SJSA1 (cell line): ENCODE measurements around the gene PPP1R14C. TPM values are rescaled to one million over a fixed set of nuclear protein-coding genes. Genes with fewer than 3 reads are reported as not detected.

Experiments used
- DNase-seq, 2 experiments: peaks; one replicate each; pipeline ENCODE4 v3.0.0-alpha.2; 2015 to 2020; ENCODE audit warnings: low spot score in 2 of 2, low read depth in 1 of 2
- H3K27ac ChIP-seq: fragments of 250-450 bp; sonication (Bioruptor Pico); 2 replicates; pipeline ENCODE4 v1.5.1; 2020; ENCODE audit warnings: mild to moderate bottlenecking, moderate library complexity
- H3K27me3 ChIP-seq: fragments of 250-450 bp; sonication (Bioruptor Pico); replicated peaks from 2 replicates; pipeline ENCODE4 v1.5.1; 2020; ENCODE audit warnings: mild to moderate bottlenecking, moderate library complexity
- H3K36me3 ChIP-seq: fragments of 250-450 bp; sonication (Bioruptor Pico); 2 replicates; pipeline ENCODE4 v1.5.1; 2020; ENCODE audit warnings: mild to moderate bottlenecking
- H3K4me1 ChIP-seq: fragments of 250-450 bp; sonication (Bioruptor Pico); replicated peaks from 2 replicates; pipeline ENCODE4 v1.6.1; 2021; ENCODE audit warnings: mild to moderate bottlenecking
- H3K4me3 ChIP-seq: fragments of 250-450 bp; sonication (Bioruptor Pico); 2 replicates; pipeline ENCODE4 v1.5.1; 2020; ENCODE audit warnings: mild to moderate bottlenecking
- H3K9me3 ChIP-seq: fragments of 250-450 bp; sonication (Bioruptor Pico); replicated peaks from 2 replicates; pipeline ENCODE4 v1.5.1; 2020; ENCODE audit warnings: mild to moderate bottlenecking
- total RNA-seq: library from RNA; depleted of rRNA; stranded (reverse); fragments of >200 nt; shearing (Covaris generic); gene quantifications from 2 replicates; pipeline ENCODE4 v1.2.3, GENCODE V29; 2014

PPP1R14C gene
- total RNA-seq, 1 experiment from 2014 or later = not detected

DNA sequence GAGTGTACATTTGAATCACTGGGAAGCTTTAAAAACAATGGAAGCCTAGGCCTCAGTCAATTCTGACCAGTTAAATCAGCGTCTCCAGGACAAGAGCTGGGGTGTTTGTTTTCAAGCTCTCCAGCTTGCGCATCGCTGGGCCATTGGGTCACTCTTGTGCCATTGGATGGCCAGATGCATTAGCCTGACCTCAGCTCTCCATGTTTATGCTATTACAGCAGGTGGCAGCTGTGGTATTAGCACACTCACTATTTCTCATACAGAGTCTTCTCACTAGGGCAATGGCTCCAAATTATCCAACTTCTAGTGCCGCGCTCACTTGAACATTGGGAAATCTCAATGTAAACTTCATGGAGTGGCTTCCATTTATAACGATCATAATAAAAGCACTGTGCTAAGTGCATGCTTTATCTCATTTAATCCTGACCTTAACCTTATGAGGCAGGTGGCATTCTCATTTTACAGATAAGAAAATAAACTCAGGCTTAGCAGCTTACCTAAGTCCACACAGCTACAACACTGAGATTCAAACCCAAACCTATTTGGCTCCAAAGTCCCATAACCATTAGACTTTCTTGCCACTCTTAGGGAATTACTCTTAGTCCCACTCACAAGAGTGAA lies 108.8 kb downstream of the PPP1R14C start:
- H3K27ac ChIP-seq = no peak overlapping the region
- DNase-seq = no peak

DNA sequence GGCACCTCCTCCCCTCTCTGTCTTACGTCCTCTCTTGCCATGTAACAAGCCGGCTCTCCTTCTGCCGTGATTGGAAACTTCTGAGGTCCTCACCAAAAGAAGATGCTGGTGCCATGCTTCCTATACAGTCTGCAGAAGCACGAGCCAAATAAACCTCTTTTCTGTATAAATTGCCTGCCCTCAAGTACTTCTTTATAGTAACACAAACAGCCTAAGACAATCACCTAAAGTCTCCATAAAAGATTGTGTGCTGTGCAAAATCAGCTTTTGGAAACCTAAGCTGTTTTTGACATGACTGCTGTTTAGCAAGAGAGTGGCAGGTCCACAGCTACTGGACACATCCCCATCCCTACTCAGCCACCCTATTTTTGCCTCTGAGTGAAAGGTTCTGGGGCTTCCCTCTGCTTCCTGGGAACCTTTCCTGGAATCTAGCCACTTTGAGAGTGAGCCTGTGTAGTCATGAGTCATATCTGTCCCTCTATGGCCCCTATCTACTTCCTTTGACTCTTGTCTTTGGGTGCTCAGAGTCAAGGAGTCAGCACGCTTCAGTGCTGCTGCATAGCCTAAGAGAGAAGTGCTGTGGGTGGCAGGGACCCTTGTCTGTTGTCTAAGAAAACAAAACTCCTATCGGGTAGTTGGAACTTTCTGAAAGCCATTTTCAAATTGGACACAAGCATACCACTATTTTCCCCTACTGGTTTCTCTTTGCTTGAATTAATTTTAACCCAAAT lies 110.0 kb downstream of the PPP1R14C start:
- Histone ChIP-seq H3K4me1 (peaks cover 13% of the 10 kb centered on the region), H3K27me3 (no peaks in the 10 kb centered on the region), H3K9me3 (no peaks in the 10 kb centered on the region; the same call in 1 of the 2 replicates), H3K36me3 (no peaks in the 10 kb centered on the region), H3K4me3 (no peak overlapping the region), H3K27ac (peak overlapping the region; percentile 37; the same call in 1 of the 2 replicates)
- DNase-seq = peak in 1 of 2 experiments; percentile 33

More for the DNA sequence above, 108.8 kb downstream of the PPP1R14C start:
- Histone ChIP-seq H3K4me3 (no peak overlapping the region), H3K36me3 (no peaks in the 10 kb centered on the region), H3K27me3 (no peaks in the 10 kb centered on the region), H3K9me3 (no peaks in the 10 kb centered on the region; the same call in 1 of the 2 replicates), H3K4me1 (peaks cover 13% of the 10 kb centered on the region)

DNA sequence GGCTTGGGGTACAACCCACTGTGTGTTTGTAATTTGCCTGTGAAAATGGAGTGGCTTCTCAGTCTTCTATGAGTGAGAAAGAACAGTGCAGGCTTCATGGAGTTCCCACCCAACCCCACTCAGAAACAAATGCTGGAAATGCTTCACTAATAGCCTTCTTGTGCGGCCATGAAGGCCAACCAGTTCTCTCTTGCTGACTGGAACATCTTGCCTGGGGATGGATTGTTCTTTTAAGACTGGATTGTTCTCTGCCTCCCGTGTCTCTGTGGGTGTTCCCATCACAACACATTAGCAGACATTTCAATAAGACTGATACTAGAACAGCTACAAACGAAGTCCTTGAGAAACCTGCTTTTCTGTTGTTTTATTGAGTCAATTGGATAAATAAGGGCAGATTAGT lies 110.6 kb downstream of the PPP1R14C start:
- Histone ChIP-seq H3K27ac (peak overlapping the region; percentile 37; the same call in 1 of the 2 replicates), H3K4me3 (no peak overlapping the region), H3K4me1 (peaks cover 13% of the 10 kb centered on the region), H3K36me3 (no peaks in the 10 kb centered on the region), H3K9me3 (no peaks in the 10 kb centered on the region; the same call in 1 of the 2 replicates), H3K27me3 (no peaks in the 10 kb centered on the region)
- DNase-seq = peak in 1 of 2 experiments; percentile 41

DNA sequence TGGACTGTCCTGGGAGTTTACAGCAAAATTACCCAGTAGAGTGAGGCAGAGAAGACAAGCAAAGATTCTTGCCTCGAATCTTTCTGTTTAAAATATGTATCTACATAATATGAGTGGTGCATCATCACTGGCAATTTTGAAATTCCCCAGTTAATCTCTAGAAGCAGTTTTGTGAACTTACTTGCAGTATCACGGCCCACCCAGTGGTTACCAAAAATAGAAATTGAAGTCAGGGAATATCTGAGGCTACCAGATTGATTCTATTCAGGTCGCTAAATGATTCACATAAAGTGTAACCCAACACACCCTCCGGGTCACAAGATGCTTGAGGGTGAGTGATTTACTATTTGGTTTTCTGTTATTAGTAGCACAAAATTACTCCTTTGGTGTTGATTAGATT lies 111.9 kb downstream of the PPP1R14C start:
- peaks cover 8% of the 10 kb centered on the region for H3K4me1 ChIP-seq
- no peak for DNase-seq
- no peak overlapping the region for H3K27ac ChIP-seq

DNA sequence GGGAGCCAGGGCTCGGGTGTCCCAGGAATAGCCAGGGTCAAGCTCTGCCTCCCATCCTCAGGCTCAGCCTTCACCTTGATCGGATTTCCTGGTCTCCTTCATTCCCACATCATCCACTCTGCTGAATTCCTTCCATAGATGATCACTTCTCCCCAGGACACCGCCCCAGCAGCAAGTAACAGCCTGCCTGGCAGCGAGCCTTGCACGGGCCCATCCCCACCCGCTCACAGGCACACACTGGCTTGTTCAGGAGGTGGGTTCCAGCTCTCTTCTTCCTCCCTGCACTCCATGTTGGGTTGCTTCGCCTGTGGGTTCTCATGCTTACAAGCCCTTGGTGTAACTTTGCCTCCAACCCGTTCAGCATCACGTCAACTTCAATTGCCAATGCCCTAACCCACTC lies 113.0 kb downstream of the PPP1R14C start:
- no peaks in the 10 kb centered on the region; the same call in 1 of the 2 replicates for H3K9me3 ChIP-seq
- no peak for DNase-seq
- H3K27me3 ChIP-seq = no peaks in the 10 kb centered on the region
- H3K4me3 ChIP-seq = no peak overlapping the region
- H3K27ac ChIP-seq = no peak overlapping the region
- no peaks in the 10 kb centered on the region for H3K36me3 ChIP-seq
- H3K4me1 ChIP-seq = peaks cover 8% of the 10 kb centered on the region

More for the DNA sequence above, 111.9 kb downstream of the PPP1R14C start:
- Histone ChIP-seq H3K27me3 (no peaks in the 10 kb centered on the region), H3K36me3 (no peaks in the 10 kb centered on the region), H3K9me3 (no peaks in the 10 kb centered on the region; the same call in 1 of the 2 replicates), H3K4me3 (no peak overlapping the region)

DNA sequence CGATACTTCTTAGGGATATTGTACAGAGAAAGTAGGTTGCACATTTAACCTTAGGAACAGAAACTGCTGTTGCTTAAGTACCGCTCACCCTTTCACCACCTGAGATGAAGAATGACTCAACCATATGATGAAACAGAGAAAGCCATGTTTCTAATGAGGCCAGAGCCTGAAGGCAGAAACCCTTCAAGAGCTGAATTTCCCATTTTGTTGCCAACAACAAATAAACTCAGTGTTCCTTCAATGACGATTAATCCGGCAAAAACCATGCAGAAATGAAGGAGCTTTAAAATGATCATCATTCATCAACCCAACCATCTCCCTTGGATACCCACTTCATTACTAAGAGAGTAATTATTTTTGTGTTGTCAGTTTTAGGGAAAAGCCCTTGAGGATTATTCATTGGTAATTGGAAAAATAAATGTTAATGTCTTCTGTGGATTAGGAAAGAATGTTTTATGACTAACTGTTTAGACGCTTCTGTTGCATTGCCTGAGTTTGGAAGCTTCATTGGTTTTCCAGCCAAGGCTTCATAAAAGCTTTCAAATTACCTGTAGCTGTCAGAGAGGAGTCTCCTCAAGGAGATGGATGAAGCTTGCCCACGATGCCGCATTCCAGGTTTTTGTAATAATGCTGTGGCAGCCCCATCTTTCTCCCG lies 113.9 kb downstream of the PPP1R14C start:
- no peak overlapping the region for H3K4me3 ChIP-seq
- H3K27ac ChIP-seq = no peak overlapping the region
- H3K4me1 ChIP-seq = peaks cover 8% of the 10 kb centered on the region
- no peaks in the 10 kb centered on the region for H3K36me3 ChIP-seq
- no peaks in the 10 kb centered on the region for H3K27me3 ChIP-seq
- no peak for DNase-seq
- H3K9me3 ChIP-seq = no peaks in the 10 kb centered on the region; the same call in 1 of the 2 replicates

DNA sequence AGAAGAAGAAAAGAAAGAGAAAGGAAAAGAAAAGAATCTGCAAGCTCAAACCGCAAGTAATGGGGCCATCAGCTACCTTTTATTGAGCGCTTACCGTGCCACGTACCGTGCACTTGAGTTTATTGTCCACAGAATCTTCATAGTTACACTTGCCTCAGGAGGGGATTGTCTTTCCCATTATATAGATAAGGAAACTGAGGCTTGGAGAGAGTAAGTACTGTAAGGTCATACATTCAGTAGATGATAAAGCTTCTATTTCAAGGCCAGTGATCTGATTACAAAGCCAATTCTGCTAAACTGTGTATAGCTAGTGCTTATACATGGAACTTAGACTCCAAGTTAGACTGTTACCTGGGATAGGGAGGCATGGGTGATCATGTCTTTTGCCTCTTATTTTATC lies 115.5 kb downstream of the PPP1R14C start:
- Histone ChIP-seq H3K27ac (no peak overlapping the region), H3K36me3 (no peaks in the 10 kb centered on the region), H3K27me3 (no peaks in the 10 kb centered on the region), H3K4me3 (no peak overlapping the region), H3K9me3 (no peaks in the 10 kb centered on the region; the same call in 1 of the 2 replicates), H3K4me1 (no peaks in the 10 kb centered on the region; the same call in 1 of the 2 replicates)
- DNase-seq = no peak

DNA sequence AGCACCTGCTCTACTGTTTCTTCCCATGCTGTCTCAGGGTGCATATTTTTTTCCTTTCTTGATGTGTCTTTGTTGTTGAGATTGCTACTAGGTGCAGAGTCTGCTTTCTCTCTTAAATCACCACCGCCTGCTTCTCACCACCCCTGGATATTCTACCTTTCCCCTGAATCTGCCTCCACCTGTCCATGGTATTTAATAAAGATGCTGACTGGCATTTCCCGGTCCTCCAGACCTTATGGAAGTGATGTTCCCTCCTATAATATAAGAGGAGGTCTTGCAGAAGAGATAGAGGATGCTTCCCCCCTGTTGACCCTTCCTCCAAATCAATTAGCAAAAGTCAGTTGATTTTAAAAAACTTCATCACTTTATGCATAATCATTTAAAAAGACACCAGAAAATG lies 118.1 kb downstream of the PPP1R14C start:
- DNase-seq = no peak
- H3K9me3 ChIP-seq = no peaks in the 10 kb centered on the region; the same call in 1 of the 2 replicates
- H3K27ac ChIP-seq = no peak overlapping the region
- no peak overlapping the region for H3K4me3 ChIP-seq
- H3K27me3 ChIP-seq = no peaks in the 10 kb centered on the region
- H3K36me3 ChIP-seq = no peaks in the 10 kb centered on the region
- no peaks in the 10 kb centered on the region for H3K4me1 ChIP-seq

DNA sequence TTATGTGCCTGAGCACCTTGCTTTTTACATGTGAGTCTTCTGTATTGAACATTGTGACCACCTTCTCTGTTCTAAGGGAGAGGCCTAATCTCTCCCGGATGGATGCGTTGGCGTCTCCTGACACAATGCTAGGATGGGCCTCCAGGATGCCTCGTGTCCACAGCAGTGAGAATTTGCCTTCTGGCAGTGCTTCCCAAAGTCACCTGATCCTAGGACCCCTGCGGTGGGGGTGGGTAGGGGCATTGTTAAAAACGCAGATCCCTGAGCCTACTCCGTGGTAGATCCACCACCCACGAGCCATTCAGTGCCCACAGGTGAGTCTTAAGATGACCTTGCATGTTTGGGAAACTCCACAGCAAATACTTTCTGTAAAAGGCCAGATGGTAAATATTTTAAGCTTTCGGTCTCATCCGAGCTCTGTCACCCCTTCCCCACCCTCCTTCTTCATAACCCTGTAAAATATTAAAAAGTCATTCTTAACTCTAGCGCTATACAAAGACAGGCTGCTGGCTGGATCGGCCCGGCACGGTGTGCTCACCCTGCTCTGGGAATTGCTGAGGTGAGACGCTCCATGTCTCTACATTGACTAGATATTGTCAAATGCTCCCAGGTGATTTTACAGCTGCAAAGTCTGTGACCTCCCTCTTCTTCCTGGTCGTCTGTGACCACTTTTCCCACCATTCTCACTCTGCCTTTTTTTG lies 119.3 kb downstream of the PPP1R14C start:
- Histone ChIP-seq H3K9me3 (no peaks in the 10 kb centered on the region), H3K27me3 (no peaks in the 10 kb centered on the region; the same call in 1 of the 2 replicates), H3K27ac (no peak overlapping the region), H3K4me1 (no peaks in the 10 kb centered on the region), H3K36me3 (no peaks in the 10 kb centered on the region), H3K4me3 (no peak overlapping the region)
- no peak for DNase-seq

DNA sequence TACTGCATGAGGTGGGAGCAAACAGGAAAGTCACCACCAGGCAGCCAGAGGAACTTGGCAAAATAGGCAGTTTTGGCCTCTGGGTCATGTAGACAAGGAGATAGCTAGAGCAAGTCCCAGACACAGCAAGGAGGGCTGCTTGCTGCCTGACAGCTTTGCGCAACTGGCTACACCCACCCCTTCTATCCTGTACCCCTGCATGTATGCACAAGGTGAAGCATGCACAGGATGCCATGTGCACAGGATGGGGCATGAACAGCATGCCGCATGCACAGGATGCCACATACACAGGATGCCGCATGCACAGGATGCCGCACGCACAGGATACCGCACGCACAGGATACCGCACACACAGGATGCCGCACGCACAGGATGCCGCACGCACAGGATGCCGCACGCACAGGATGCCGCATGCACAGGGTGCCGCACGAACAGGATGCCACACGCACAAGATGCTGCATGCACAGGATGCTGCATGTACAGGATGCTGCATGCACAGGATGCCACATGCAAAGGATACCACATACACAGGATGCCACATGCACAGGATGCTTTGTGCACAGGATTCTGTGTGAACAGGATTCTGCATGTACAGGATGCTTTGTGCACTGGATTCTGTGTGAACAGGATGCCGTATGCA lies 121.0 kb downstream of the PPP1R14C start:
- Histone ChIP-seq H3K36me3 (no peaks in the 10 kb centered on the region), H3K27ac (no peak overlapping the region), H3K27me3 (no peaks in the 10 kb centered on the region; the same call in 1 of the 2 replicates), H3K4me1 (no peaks in the 10 kb centered on the region), H3K9me3 (no peaks in the 10 kb centered on the region), H3K4me3 (no peak overlapping the region)
- no peak for DNase-seq

DNA sequence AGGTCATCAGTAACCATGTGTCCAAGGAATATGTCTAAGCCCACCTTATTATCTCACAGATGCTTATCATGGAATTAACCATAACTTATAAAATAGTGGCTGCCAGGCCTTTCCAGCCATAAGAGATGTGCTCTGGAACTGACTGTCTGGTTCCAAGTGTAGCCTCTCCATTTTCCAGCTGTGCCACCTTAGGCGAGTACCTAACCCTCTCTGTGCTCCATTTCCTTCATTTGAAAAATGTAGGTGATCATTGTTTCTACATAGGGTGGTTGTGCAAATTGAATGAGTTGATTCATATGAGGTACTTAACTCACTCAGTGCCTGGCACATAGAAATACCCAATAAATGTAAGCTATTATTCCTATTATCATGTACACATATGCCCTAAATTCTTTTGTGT lies 123.5 kb downstream of the PPP1R14C start:
- Histone ChIP-seq H3K9me3 (no peaks in the 10 kb centered on the region), H3K27me3 (no peaks in the 10 kb centered on the region; the same call in 1 of the 2 replicates), H3K36me3 (no peaks in the 10 kb centered on the region), H3K4me3 (no peak overlapping the region), H3K4me1 (no peaks in the 10 kb centered on the region), H3K27ac (no peak overlapping the region)
- DNase-seq = no peak

DNA sequence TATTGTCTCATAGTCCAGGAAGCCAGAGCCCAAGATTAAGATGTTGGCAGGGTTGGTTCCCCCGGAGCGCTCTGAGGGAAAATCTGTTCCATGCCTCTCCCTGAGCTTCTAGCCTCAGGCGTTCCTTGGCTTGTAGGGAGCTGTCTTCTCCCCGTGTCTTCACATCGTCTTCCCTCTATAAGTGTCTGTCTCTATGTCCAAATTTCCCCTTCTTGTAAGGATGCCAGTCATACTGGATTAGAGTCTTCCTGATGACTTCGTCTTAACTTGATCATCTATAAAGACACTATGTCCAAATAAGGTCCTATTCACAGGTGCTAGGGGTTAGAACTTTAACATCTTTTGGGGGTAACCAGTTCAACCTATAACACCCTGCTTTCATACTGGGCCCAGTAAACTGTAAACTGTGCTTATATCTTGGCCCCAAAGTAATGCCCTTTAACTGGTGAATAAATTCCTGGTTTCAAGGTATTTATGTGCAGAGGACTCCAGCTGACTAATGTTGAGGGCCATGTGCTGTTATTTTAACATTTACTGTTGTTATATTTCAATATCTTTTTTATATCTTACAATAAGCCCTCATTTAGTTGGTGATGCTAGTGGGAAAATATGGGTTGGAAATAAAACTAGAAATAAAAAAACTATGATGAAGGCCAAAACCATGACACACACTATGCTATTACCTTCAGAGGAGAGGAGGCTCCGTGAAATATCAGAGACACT lies 124.3 kb downstream of the PPP1R14C start:
- Histone ChIP-seq H3K4me3 (no peak overlapping the region), H3K27ac (no peak overlapping the region)
- no peak for DNase-seq

More for the DNA sequence above, 124.3 kb downstream of the PPP1R14C start:
- Histone ChIP-seq H3K27me3 (no peaks in the 10 kb centered on the region; the same call in 1 of the 2 replicates), H3K36me3 (no peaks in the 10 kb centered on the region), H3K9me3 (no peaks in the 10 kb centered on the region), H3K4me1 (no peaks in the 10 kb centered on the region)
